ENCODE data around the gene ANAPC5. TPM values are rescaled to one million over a fixed set of nuclear protein-coding genes. Genes with fewer than 3 reads are reported as not detected.

ANAPC5 gene
- total and polyA plus RNA-seq, 2 donors (not counting 1 experiment from before 2014, with no cell fraction given), result 113 to 149 TPM

DNA sequence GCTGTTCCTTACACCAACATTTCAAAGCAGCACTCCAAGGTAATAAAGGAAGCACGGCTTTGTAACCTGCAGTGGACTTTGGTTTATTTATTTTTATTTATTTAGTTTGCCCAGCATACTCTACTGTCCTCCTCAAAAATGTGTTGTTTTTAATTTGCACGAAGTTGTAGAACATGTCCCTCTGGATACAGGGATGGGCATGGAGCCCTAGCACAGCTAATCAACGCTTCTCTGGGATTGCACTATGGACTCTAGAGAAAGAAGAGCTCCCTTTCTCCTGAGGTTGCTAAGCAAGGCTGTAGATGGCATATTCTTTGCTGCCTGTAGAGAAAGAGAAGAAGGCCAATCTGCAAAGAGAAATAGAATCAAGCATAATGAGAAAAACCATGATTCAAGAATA, 5.9 kb upstream of the ANAPC5 start:
- no peaks in the 10 kb centered on the region for H3K27me3 ChIP-seq (ENCODE audit: control insufficient read depth, insufficient read depth, low read length)
- TF ChIP-seq, protein P1, sequence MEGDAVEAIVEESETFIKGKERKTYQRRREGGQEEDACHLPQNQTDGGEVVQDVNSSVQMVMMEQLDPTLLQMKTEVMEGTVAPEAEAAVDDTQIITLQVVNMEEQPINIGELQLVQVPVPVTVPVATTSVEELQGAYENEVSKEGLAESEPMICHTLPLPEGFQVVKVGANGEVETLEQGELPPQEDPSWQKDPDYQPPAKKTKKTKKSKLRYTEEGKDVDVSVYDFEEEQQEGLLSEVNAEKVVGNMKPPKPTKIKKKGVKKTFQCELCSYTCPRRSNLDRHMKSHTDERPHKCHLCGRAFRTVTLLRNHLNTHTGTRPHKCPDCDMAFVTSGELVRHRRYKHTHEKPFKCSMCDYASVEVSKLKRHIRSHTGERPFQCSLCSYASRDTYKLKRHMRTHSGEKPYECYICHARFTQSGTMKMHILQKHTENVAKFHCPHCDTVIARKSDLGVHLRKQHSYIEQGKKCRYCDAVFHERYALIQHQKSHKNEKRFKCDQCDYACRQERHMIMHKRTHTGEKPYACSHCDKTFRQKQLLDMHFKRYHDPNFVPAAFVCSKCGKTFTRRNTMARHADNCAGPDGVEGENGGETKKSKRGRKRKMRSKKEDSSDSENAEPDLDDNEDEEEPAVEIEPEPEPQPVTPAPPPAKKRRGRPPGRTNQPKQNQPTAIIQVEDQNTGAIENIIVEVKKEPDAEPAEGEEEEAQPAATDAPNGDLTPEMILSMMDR (conservative IDR thresholded peaks at IDR 0.05 in 1 of 2, IDR thresholded peaks at IDR 0.05 in 1 of 2; ENCODE audit: low read depth in 1 of 2, low read length in 2 of 2), result no peak
- TF ChIP-seq EZH2 (IDR thresholded peaks at IDR 0.05; ENCODE audit: low read length, missing control alignments), result no peak
- peaks cover 2% of the 10 kb centered on the region for H3K4me1 ChIP-seq (ENCODE audit: control insufficient read depth, extremely low read depth, insufficient read depth, low read length)
- no peaks in the 10 kb centered on the region for H3K79me2 ChIP-seq (ENCODE audit: control insufficient read depth, insufficient read depth, low read length)
- no peak overlapping the region for H2AFZ ChIP-seq (ENCODE audit: low read length)
- no peaks in the 10 kb centered on the region for H3K36me3 ChIP-seq (ENCODE audit: control insufficient read depth, insufficient read depth, low read length)
- H3K9ac ChIP-seq (ENCODE audit: insufficient read depth, low read length), result no peak overlapping the region
- H3K4me2 ChIP-seq (ENCODE audit: extremely low read depth, insufficient read depth, low read length), result no peak overlapping the region
- no peaks in the 10 kb centered on the region for H3K9me3 ChIP-seq (ENCODE audit: control insufficient read depth, insufficient read depth, low read depth, low read length)
- DNase-seq (ENCODE audit: low read depth in 2 of 2), result no peak
- H3K4me3 ChIP-seq (replicated peaks in 1 of 4; ENCODE audit: control extremely low read depth in 1 of 4, insufficient read depth in 1 of 4, low read depth in 3 of 4, low read length in 4 of 4), result no peak overlapping the region
- no peak overlapping the region for H3K27ac ChIP-seq (ENCODE audit: insufficient read depth, low read length)
- no peaks in the 10 kb centered on the region for H4K20me1 ChIP-seq (ENCODE audit: control insufficient read depth, extremely low read depth, insufficient read depth, low read length)

DNA sequence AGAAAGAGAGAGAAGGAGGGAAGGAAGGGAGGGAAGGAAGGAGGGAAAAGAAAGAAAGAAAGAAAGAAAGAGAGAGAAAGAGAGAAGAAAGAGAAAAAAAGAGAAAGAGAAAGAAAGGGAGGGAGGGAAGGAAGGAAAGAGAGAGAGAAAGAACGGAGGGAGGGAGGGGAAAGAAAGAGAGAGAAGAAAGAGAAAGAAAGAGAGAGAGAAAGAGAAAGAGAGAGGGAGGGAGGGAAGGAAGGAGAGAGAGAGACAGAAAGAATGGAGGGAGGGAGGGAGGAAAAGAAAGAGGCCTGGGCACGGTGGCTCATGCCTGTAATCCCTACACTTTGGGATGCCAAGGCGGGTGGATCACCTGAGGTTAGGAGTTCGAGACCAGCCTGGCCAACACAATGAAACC, 5.1 kb upstream of the ANAPC5 start:
- H3K79me2 ChIP-seq (ENCODE audit: control insufficient read depth, insufficient read depth, low read length), result no peaks in the 10 kb centered on the region
- no peaks in the 10 kb centered on the region for H3K9me3 ChIP-seq (ENCODE audit: control insufficient read depth, insufficient read depth, low read depth, low read length)
- H3K4me1 ChIP-seq (ENCODE audit: control insufficient read depth, extremely low read depth, insufficient read depth, low read length), result peaks cover 2% of the 10 kb centered on the region
- no peak for DNase-seq (ENCODE audit: low read depth in 2 of 2)
- no peak overlapping the region for H3K4me3 ChIP-seq (replicated peaks in 1 of 4; ENCODE audit: control extremely low read depth in 1 of 4, insufficient read depth in 1 of 4, low read depth in 3 of 4, low read length in 4 of 4)
- TF ChIP-seq EZH2 (IDR thresholded peaks at IDR 0.05; ENCODE audit: low read length, missing control alignments), result no peak
- TF ChIP-seq, protein P1 (conservative IDR thresholded peaks at IDR 0.05 in 1 of 2, IDR thresholded peaks at IDR 0.05 in 1 of 2; ENCODE audit: low read depth in 1 of 2, low read length in 2 of 2), result no peak
- no peak overlapping the region for H2AFZ ChIP-seq (ENCODE audit: low read length)
- no peaks in the 10 kb centered on the region for H3K36me3 ChIP-seq (ENCODE audit: control insufficient read depth, insufficient read depth, low read length)
- no peaks in the 10 kb centered on the region for H4K20me1 ChIP-seq (ENCODE audit: control insufficient read depth, extremely low read depth, insufficient read depth, low read length)
- no peak overlapping the region for H3K4me2 ChIP-seq (ENCODE audit: extremely low read depth, insufficient read depth, low read length)
- H3K27ac ChIP-seq (ENCODE audit: insufficient read depth, low read length), result no peak overlapping the region
- no peaks in the 10 kb centered on the region for H3K27me3 ChIP-seq (ENCODE audit: control insufficient read depth, insufficient read depth, low read length)
- H3K9ac ChIP-seq (ENCODE audit: insufficient read depth, low read length), result no peak overlapping the region

DNA sequence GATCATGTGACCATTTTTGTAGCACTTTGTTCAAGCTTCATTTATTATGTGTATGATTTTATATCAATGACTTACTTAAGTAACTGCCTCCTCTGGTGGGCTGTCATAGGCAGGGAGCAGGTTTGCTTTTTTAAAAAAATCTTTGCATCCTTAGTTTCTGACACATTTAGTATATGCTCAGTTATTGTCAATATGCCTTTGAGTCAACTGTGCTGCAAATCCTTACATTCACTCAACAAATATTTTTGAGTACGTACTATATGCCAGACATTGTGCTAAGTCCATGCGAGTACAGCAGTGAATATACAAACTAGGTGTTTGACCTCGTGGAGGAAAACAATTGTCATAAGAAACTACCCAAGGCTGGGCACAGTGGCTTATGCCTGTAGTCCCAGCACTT, 4.4 kb upstream of the ANAPC5 start:
- Histone ChIP-seq H3K9me3 (ENCODE audit: control insufficient read depth, insufficient read depth, low read depth, low read length) (no peaks in the 10 kb centered on the region), H3K9ac (ENCODE audit: insufficient read depth, low read length) (no peak overlapping the region), H4K20me1 (ENCODE audit: control insufficient read depth, extremely low read depth, insufficient read depth, low read length) (no peaks in the 10 kb centered on the region), H3K79me2 (ENCODE audit: control insufficient read depth, insufficient read depth, low read length) (peaks cover 4% of the 10 kb centered on the region), H3K4me3 (replicated peaks in 1 of 4; ENCODE audit: control extremely low read depth in 1 of 4, insufficient read depth in 1 of 4, low read depth in 3 of 4, low read length in 4 of 4) (no peak overlapping the region), H3K4me2 (ENCODE audit: extremely low read depth, insufficient read depth, low read length) (no peak overlapping the region), H3K4me1 (ENCODE audit: control insufficient read depth, extremely low read depth, insufficient read depth, low read length) (peaks cover 2% of the 10 kb centered on the region), H3K27me3 (ENCODE audit: control insufficient read depth, insufficient read depth, low read length) (no peaks in the 10 kb centered on the region), H2AFZ (ENCODE audit: low read length) (no peak overlapping the region), H3K36me3 (ENCODE audit: control insufficient read depth, insufficient read depth, low read length) (no peaks in the 10 kb centered on the region), H3K27ac (ENCODE audit: insufficient read depth, low read length) (no peak overlapping the region)
- no peak for DNase-seq (ENCODE audit: low read depth in 2 of 2)
- TF ChIP-seq EZH2 (IDR thresholded peaks at IDR 0.05; ENCODE audit: low read length, missing control alignments), result no peak
- TF ChIP-seq, protein P1 (conservative IDR thresholded peaks at IDR 0.05 in 1 of 2, IDR thresholded peaks at IDR 0.05 in 1 of 2; ENCODE audit: low read depth in 1 of 2, low read length in 2 of 2), result no peak
